ENCODE data around the gene KCNE2.
A peak's percentile ranks its signal among the peaks of the same experiment; 100 is the strongest.
"Not testable (repeated sequence)": the region's sequence is repeated elsewhere in the genome, so short reads cannot be mapped to it uniquely, and the experiment has no call there.

The KCNE2 gene

GRCh38 chr21:34353182-34353581 is 10.6 kb upstream of the KCNE2 start:
- DNase-seq (ENCODE audit: low spot score): no peak

GRCh38 chr21:34354836-34355235 is 9.0 kb upstream of the KCNE2 start:
- DNase-seq (ENCODE audit: low spot score): no peak

GRCh38 chr21:34355570-34355969 is 8.2 kb upstream of the KCNE2 start:
- no peak for DNase-seq (ENCODE audit: low spot score)

- no peak for DNase-seq (ENCODE audit: low spot score)
These were observed 5.9 kb upstream of the KCNE2 start for GRCh38 chr21:34357889-34358288.

GRCh38 chr21:34358866-34359265 is 4.9 kb upstream of the KCNE2 start:
- DNase-seq (ENCODE audit: low spot score): no peak

- no peak for DNase-seq (ENCODE audit: low spot score)
These were observed 3.1 kb upstream of the KCNE2 start for GRCh38 chr21:34360488-34361241.

- DNase-seq (ENCODE audit: low spot score): no peak
These were observed 1.7 kb upstream of the KCNE2 start for GRCh38 chr21:34362136-34362444.

- no peak for DNase-seq (ENCODE audit: low spot score)
These were observed 1.1 kb upstream of the KCNE2 start for GRCh38 chr21:34362670-34363069.

- no peak for DNase-seq (ENCODE audit: low spot score)
These were observed 1.1 kb downstream of the KCNE2 start for GRCh38 chr21:34364921-34365320.

GRCh38 chr21:34365809-34366208 is 2.0 kb downstream of the KCNE2 start:
- DNase-seq (ENCODE audit: low spot score): no peak

- DNase-seq (ENCODE audit: low spot score): peak; percentile 30
These were observed 3.6 kb downstream of the KCNE2 start for GRCh38 chr21:34367320-34367935.

GRCh38 chr21:34369741-34370140 is 5.9 kb downstream of the KCNE2 start:
- DNase-seq (ENCODE audit: low spot score): no peak

- DNase-seq (ENCODE audit: low spot score): no peak
These were observed 8.5 kb downstream of the KCNE2 start for GRCh38 chr21:34372321-34372720.

GRCh38 chr21:34374462-34374861 is 10.7 kb downstream of the KCNE2 start:
- DNase-seq (ENCODE audit: low spot score): not testable (repeated sequence)

- DNase-seq (ENCODE audit: low spot score): not testable (repeated sequence)
These were observed 11.3 kb downstream of the KCNE2 start, which contains the start of gene SMIM11 for GRCh38 chr21:34374940-34375618. Gene SMIM11, plus strand, starts transcription at chr21:34375507. Its CDS starts 3,998 bp downstream, at chr21:34379505.

- DNase-seq (ENCODE audit: low spot score): not testable (repeated sequence)
These were observed 11.8 kb downstream of the KCNE2 start for GRCh38 chr21:34375619-34375972.

GRCh38 chr21:34383138-34383537 is 19.3 kb downstream of the KCNE2 start:
- not testable (repeated sequence) for DNase-seq (ENCODE audit: low spot score)

GRCh38 chr21:34383724-34384415 is 20.1 kb downstream of the KCNE2 start:
- DNase-seq (ENCODE audit: low spot score): not testable (repeated sequence)

GRCh38 chr21:34400522-34400921 is 36.7 kb downstream of the KCNE2 start:
- not testable (repeated sequence) for DNase-seq (ENCODE audit: low spot score)

- DNase-seq (ENCODE audit: low spot score): not testable (repeated sequence)
These were observed 40.9 kb downstream of the KCNE2 start for GRCh38 chr21:34404742-34405141.

- not testable (repeated sequence) for DNase-seq (ENCODE audit: low spot score)
These were observed 41.9 kb downstream of the KCNE2 start for GRCh38 chr21:34405686-34406085.

- not testable (repeated sequence) for DNase-seq (ENCODE audit: low spot score)
These were observed 42.3 kb downstream of the KCNE2 start for GRCh38 chr21:34406102-34406501.

GRCh38 chr21:34406676-34407075 is 42.9 kb downstream of the KCNE2 start:
- not testable (repeated sequence) for DNase-seq (ENCODE audit: low spot score)
